CD4-positive, alpha-beta T cell treated with Interleukin-4 for 1 hour (primary cell): Measurements from ENCODE around the gene SIN3A.

ENCODE experiments used
- DNase-seq, 2 donors: peaks; one replicate each; pipeline ENCODE4 v3.0.0-alpha.2; 2020 to 2022

SIN3A gene

DNA sequence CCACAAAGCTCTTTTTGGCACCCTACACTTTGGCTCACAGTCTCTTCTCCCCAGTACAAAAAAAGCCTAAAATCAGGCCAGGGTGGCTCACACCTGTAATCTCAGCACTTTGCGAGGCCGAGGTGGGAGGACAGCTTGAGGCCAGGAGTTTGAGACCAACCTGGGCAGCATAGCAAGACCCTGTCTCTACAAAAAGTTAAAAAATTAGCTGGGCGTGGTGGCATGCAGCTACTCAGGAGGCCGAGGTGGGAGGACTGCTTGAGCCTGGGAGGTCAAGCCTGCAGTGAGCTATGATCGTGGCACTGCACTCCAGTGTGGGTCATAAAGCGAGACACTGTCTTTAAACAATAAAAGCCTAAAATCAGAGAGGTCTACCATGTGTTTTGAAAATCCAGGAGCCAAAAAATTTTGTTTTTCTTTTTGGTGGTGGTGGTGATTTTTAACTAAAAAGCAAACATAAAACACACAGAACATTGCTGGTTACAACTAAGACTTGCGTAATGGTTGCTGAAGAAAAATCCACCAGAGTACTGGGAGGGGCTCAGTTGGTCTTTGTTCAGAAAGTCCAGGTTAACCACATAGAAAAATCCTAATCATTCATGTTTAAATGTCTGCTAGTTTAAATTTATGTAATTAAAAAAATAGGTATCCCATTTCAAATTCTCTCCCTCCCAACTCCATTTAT, 81.5 kb downstream of the SIN3A start:
- no peak for DNase-seq

DNA sequence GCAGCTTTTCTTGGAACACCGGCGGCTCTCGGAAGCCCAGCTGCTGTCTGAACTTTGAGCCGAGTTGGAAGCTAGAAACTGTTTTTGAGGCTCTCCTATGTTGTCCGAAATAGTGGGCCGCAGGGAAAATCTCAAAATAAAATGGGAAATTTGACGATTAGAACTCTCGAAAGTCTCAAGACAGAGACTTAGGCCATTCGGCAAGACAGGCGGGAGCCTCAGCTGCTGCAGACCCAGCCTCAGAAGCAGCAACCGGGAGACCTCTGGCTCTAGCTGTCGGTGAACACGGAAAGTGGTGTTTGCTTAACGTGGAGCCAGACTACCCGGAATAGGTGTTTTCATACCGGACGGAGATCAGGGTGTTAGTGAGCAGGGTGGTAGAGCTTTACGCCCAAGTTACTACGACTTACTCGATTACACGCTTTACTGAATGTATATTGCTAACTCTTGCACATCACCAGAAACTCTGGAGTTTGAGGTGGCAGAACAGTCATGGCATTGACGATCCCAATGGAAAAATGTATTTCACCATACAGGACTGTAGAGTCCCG, 82.7 kb downstream of the SIN3A start:
- DNase-seq: peak in 1 of 2 donors; percentile 37

GRCh38 chr15:75367913-75368688, 83.4 kb downstream of the SIN3A start, which contains the start of gene MAN2C1:
TSS of gene MAN2C1 (minus strand) at chr15:75368607. CDS start at chr15:75368583, 24 bp downstream.
- DNase-seq: peak; percentile 92 to 94

- DNase-seq: no peak
These were observed 84.0 kb downstream of the SIN3A start for GRCh38 chr15:75367406-75367912.

DNA sequence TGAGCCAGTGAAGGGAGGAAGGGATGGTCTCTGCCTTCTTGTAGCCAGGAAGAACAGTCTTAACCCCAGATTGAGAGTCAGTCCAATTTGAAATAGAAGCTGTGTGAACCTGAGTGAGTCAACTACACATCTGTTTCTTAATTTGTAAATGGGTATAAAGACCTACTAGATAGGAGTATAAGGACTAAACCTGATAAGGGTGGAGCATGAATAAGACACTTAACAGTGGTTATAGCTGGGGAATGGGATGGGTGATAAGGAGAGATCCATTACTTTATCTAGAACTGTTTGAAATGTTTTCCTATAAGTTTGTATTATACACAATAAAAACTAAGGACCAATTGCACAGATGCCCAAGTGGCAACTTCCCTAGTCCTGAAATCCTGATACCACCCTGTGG, 84.5 kb downstream of the SIN3A start:
- DNase-seq: no peak

- no peak for DNase-seq
These were observed 85.3 kb downstream of the SIN3A start for GRCh38 chr15:75366163-75366562.

GRCh38 chr15:75364881-75365280, 86.6 kb downstream of the SIN3A start:
- DNase-seq: no peak

- no peak for DNase-seq
These were observed 87.7 kb downstream of the SIN3A start for GRCh38 chr15:75363786-75364185.

GRCh38 chr15:75362642-75363249, 88.7 kb downstream of the SIN3A start:
- DNase-seq: no peak

DNA sequence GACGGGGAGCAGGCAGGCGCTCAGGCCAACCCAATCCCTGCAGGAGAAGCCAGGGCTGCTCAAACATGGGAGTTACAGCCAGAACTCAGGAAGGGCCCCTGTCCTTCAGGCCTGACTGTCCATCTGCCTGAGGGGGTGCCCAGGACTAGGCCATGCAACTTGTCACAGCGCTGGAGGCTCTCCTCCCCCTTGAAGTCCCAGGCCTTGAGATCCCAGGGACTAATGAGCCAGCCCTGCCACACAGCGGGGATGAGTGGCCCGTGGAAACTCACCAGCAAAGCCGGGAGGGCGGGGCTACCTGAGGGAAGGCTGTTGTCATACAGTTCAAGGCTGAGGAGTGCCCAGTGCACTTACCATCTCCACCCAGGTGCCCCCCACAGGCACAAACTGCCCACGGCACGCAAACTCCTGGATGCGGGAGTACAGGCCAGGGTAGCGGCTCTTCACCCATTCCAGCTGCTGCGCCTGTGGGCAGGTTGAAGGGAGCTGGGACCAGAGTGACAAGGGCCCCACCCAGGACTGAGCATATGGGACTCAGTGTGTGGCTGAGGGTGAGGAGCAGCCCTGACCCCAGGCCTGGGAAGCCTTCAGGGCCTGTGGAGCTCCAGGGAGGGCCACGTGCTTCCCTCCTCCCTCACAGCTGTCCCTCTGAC, 89.4 kb downstream of the SIN3A start:
- no peak for DNase-seq

DNA sequence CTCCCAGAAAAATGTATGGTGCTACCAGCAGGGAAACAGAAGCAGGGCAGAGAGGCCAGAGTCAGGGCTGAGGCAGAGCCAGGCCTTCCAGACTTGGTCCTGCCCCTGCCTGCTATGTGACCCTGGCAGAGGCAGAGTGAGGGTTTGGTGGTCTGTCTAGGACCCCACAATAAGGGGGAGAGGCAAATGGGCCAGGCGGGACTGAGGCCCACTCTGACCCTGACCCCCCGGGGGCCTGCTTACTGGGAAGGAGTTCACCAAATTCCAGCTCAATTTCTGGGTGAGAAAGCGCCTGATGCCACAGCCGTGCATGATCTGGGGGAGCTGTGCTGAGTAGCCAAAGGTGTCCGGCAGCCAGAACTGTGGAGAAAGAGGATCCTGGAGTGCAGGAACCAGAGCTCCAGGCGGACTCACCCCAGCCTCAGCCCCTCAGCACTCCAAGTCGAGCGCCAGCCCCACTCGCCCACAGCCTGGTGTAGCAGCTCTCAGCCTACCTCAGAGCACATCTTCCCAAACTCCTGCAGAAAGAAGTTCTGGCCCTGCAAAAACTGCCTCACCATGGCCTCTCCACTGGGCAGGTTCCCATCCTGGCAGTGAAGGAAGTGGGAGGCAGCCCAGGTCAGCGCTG, 90.0 kb downstream of the SIN3A start:
- DNase-seq: no peak

GRCh38 chr15:75360856-75361255, 90.6 kb downstream of the SIN3A start:
- DNase-seq: no peak

DNA sequence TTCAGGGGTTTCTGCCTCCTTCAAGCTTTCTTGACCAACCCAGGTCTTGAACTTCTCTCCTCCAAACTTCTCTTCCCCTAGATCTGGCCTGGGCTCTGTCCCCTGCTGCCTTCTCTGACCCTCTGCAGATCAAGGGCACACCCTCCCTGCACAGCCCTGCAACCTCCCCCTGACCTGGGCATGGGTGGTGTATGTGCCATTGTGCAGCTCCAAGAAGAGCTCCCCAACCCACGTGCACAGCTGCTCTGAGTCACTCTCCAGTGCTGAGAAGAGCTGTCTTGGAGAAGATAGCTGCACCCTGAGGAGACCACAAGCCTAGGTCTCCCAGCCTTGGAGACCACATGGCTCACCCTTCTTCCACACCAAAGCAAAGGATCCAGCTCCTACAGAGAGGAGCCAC, 91.1 kb downstream of the SIN3A start:
- DNase-seq: no peak

DNA sequence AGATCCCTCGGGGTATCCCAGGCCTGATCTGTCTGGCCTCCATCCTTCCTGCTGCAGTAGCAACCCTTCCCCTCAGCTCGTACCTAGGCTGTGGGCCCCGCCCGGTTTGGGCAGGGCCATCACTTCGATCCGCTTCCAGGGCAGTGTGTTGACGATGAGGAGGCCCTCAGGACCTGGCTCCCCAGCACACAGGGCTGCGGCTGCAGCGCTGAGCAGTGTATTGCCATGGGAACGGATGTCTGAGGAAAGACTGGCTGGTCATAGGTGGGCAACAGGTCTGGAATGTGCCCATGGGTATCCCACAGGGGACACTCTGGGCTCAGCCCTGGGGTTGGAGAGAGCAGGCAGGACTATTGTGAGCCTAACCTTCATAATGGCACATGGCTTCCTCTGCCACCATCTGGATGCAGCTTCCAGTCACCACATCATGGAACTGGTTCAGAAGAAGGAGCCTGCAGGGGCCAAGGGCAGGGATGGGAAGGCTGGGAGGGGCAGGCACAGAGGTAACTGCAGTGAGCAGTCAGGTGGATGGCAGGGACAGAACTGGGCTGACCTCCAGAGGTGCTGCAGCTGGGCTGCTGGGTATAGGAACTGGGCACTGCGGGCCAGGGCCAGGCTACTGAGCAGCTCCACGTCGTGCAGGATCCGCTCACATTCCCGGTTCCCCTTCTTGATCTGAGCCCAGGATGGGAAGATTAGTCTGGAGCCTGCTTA, 91.8 kb downstream of the SIN3A start:
- DNase-seq: no peak

DNA sequence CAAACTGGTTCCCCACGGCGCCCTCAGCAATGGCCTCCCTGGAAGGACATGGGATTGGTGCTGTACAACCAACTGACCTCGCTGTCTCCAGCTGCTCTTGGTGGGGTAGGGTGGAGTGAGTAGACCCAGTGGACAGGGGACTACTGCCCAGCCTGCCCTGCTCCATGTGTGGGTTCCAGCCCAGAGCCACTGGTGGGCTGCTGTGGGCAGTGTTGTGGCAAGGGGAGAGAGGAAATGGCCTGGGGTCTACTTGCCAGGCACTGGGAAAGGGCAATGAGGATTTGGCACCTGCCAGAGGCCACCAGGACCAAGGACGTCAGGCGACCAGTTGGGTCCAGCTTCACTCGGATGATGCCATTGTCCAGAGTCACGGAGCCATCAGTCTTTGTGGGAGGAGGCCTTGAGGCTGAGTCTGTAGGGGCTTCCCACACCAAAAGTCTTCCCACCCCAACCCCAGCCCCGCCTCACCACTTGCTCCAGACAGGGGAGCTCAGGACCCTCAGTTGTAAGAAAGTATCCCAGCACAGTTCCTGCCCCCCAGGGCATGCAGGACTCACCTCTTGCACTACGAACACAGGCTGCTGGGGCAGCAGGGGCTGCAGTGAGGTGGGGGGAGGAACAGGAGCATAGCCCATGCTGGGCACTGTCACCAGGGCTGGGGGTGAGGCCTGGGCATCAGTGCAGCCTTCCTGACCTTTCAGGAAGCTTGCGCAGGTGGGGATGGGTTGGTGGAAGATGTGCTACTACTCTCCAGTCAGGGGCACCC, 92.5 kb downstream of the SIN3A start:
- no peak for DNase-seq

GRCh38 chr15:75357976-75358673, 93.4 kb downstream of the SIN3A start:
- no peak for DNase-seq

- DNase-seq: no peak
These were observed 95.0 kb downstream of the SIN3A start for GRCh38 chr15:75356517-75356916.

DNA sequence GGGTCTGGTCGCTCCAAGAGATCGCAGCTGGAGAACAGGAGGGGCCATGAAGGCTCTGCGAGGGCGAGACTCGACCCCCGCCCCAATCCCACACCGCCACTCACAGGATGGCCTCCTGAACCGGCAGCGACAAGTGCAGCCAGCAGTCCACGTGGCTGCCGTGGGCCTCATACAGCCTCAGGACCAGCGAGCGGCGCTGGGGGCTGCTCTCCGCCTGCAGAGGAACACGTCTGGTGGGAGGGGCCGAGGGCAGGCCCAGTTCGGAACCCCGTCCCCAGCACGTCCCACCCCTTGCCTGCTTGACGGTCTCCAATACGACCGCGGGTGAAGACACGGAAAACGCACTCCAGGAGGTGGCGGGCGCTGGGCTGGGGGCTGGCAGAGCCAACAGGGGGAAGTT, 95.5 kb downstream of the SIN3A start:
- no peak for DNase-seq

GRCh38 chr15:75355369-75355768, 96.1 kb downstream of the SIN3A start:
- DNase-seq: no peak

DNA sequence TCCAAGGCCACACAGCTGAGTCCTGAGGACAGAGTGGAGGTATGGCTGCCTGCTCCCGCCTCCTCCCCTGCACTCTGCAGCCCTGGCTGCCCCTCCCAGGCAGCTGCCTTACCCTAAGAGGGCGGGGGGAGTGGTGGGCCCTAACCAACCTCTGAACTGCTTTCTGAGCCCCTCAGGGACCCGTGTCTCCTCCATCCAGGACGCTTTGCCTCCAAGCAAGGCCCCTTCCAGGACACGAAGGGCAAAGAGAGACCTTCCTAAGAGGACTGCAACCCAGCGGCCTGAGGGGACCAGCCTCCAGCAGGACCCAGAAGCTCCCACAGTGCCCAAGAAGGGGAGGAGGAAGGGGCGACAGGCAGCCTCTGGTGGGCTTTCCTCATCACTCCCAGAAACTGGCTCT, 97.0 kb downstream of the SIN3A start:
- DNase-seq: no peak
